HG02678 (cell line): ENCODE results near the gene CD300LB.

Experiments used
- ATAC-seq: cut with Tn5 transposase; IDR thresholded peaks from one replicate; pipeline ENCODE4 v1.9.1; 2021; ENCODE audit warnings: mild to moderate bottlenecking, moderate library complexity; ENCODE audit not compliant: unreplicated experiment

Gene CD300LB

GRCh38 chr17:74550602-74551001 lies 19.3 kb upstream of the CD300LB start:
- no peak for ATAC-seq

GRCh38 chr17:74549343-74549742 lies 18.1 kb upstream of the CD300LB start:
- no peak for ATAC-seq

- ATAC-seq = no peak
These were observed 16.5 kb upstream of the CD300LB start for GRCh38 chr17:74547736-74548135.

- no peak for ATAC-seq
These were observed 16.0 kb upstream of the CD300LB start for GRCh38 chr17:74547264-74547663.

- ATAC-seq = no peak
These were observed 15.3 kb upstream of the CD300LB start for GRCh38 chr17:74546586-74546985.

GRCh38 chr17:74545843-74546230 lies 14.6 kb upstream of the CD300LB start, which contains the start of gene CD300C:
TSS of gene CD300C (minus strand) at chr17:74546115. CDS start at chr17:74545782, 333 bp downstream.
- ATAC-seq = no peak

- ATAC-seq = no peak
These were observed 13.9 kb upstream of the CD300LB start for GRCh38 chr17:74544991-74545842.

- ATAC-seq = no peak
These were observed 12.9 kb upstream of the CD300LB start for GRCh38 chr17:74543891-74544760.

GRCh38 chr17:74543406-74543805 lies 12.1 kb upstream of the CD300LB start:
- no peak for ATAC-seq

GRCh38 chr17:74542727-74543383 lies 11.6 kb upstream of the CD300LB start:
- ATAC-seq = no peak

GRCh38 chr17:74542166-74542565 lies 10.9 kb upstream of the CD300LB start:
- no peak for ATAC-seq

GRCh38 chr17:74541176-74542111 lies 10.2 kb upstream of the CD300LB start:
- ATAC-seq = no peak

- ATAC-seq = no peak
These were observed 8.1 kb upstream of the CD300LB start for GRCh38 chr17:74539281-74539820.

GRCh38 chr17:74536890-74537289 lies 5.6 kb upstream of the CD300LB start:
- no peak for ATAC-seq

- ATAC-seq = peak; percentile 43
These were observed 840 bp upstream of the CD300LB start for GRCh38 chr17:74532115-74532514.

GRCh38 chr17:74530831-74531150 lies 484 bp downstream of the CD300LB start:
- no peak for ATAC-seq

GRCh38 chr17:74529243-74529642 lies 2.0 kb downstream of the CD300LB start:
- ATAC-seq = no peak

- ATAC-seq = peak; percentile 76
These were observed 2.6 kb downstream of the CD300LB start for GRCh38 chr17:74528491-74529199.

- no peak for ATAC-seq
These were observed 3.5 kb downstream of the CD300LB start for GRCh38 chr17:74527756-74528155.
